HEK293 (cell line): ENCODE results near the gene MYO9B.

Experiments used
- CTCF ChIA-PET: fragments of 350-600 bp; formaldehyde crosslinking; extraction: SDS; loops from one replicate; lab custom pipeline; 2021; ENCODE audit warnings: antibody characterized with exemption; lab: Yijun Ruan, JAX
- POLR2A ChIA-PET: fragments of 300-600 bp; formaldehyde crosslinking; extraction: SDS; loops from one replicate; lab custom pipeline; 2020; ENCODE audit warnings: antibody characterized with exemption, inconsistent platforms; lab: Yijun Ruan, JAX
- H3K27ac ChIP-seq: fragments of 200-500 bp; sonication (Bioruptor generic); 2 replicates; pipeline ENCODE4 v1.5.1; 2014; ENCODE audit warnings: low read depth, low read length, control low read depth, inconsistent platforms; ENCODE audit errors: extremely low read depth
- H3K36me3 ChIP-seq, 2 experiments: fragments of 200-500 bp in 1 of 2; sonication (Bioruptor generic) in 1 of 2; 1 replicate in 1 of 2; 2 replicates in 1 of 2; pipeline ENCODE4 v1.5.1; 2014 to 2017; ENCODE audit warnings: inconsistent platforms in 2 of 2, low read length in 2 of 2; ENCODE audit not compliant: control insufficient read depth in 2 of 2, insufficient read depth in 1 of 2
- H3K4me1 ChIP-seq: fragments of 200-500 bp; sonication (Bioruptor generic); 2 replicates; pipeline ENCODE4 v1.5.1; 2014; ENCODE audit warnings: mild to moderate bottlenecking, low read length, inconsistent platforms; ENCODE audit not compliant: control insufficient read depth, insufficient read depth
- H3K4me3 ChIP-seq: 2 replicates; pipeline ENCODE4 v1.5.1; 2011; ENCODE audit warnings: low read depth, mild to moderate bottlenecking, control low read depth, low read length, moderate library complexity
- H3K9me3 ChIP-seq: fragments of 200-500 bp; sonication (Bioruptor generic); 2 replicates; pipeline ENCODE4 v1.5.1; 2014; ENCODE audit warnings: low read depth, low read length, inconsistent platforms; ENCODE audit not compliant: control insufficient read depth, insufficient read depth
- AEBP2 ChIP-seq: fragments of 450-650 bp; formaldehyde crosslinking; IDR thresholded peaks from 2 replicates; pipeline ENCODE4 v1.5.1; 2016; ENCODE audit warnings: missing biosample characterization, missing genetic modification characterization, borderline replicate concordance
- GLIS1 ChIP-seq: fragments of 450-650 bp; formaldehyde crosslinking; IDR thresholded peaks from 2 replicates; pipeline ENCODE4 v1.5.1; 2016; ENCODE audit warnings: missing biosample characterization, missing genetic modification characterization
- ZBTB20 ChIP-seq: fragments of 450-650 bp; formaldehyde crosslinking; IDR thresholded peaks from 2 replicates; pipeline ENCODE4 v1.5.1; 2016; ENCODE audit warnings: missing biosample characterization, missing genetic modification characterization
- ZBTB44 ChIP-seq: fragments of 450-650 bp; IDR thresholded peaks from 2 replicates; pipeline ENCODE4 v1.5.1; 2018; ENCODE audit warnings: missing biosample characterization, mild to moderate bottlenecking, missing genetic modification characterization
- ZNF157 ChIP-seq: fragments of 450-650 bp; formaldehyde crosslinking; IDR thresholded peaks from 2 replicates; pipeline ENCODE4 v1.5.1; 2016; ENCODE audit warnings: missing biosample characterization, missing genetic modification characterization
- ZNF26 ChIP-seq: fragments of 450-650 bp; formaldehyde crosslinking; IDR thresholded peaks from 2 replicates; pipeline ENCODE4 v1.5.1; 2016; ENCODE audit warnings: missing biosample characterization, missing genetic modification characterization
- ZNF311 ChIP-seq: fragments of 450-650 bp; formaldehyde crosslinking; IDR thresholded peaks from 2 replicates; pipeline ENCODE4 v1.5.1; 2017; ENCODE audit warnings: missing biosample characterization, missing genetic modification characterization, borderline replicate concordance
- ZNF350 ChIP-seq: fragments of 450-650 bp; formaldehyde crosslinking; IDR thresholded peaks from 2 replicates; pipeline ENCODE4 v1.5.0; 2017; ENCODE audit warnings: missing biosample characterization, mild to moderate bottlenecking, missing genetic modification characterization
- ZNF37A ChIP-seq: fragments of 450-650 bp; IDR thresholded peaks from 2 replicates; pipeline ENCODE4 v1.5.1; 2018; ENCODE audit warnings: missing biosample characterization, missing genetic modification characterization
- ZNF398 ChIP-seq: fragments of 450-650 bp; formaldehyde crosslinking; IDR thresholded peaks from 2 replicates; pipeline ENCODE4 v1.5.1; 2017; ENCODE audit warnings: missing biosample characterization, missing genetic modification characterization
- ZNF423 ChIP-seq: fragments of 450-650 bp; formaldehyde crosslinking; IDR thresholded peaks from 2 replicates; pipeline ENCODE4 v1.5.1; 2016; ENCODE audit warnings: missing biosample characterization, missing genetic modification characterization
- ZNF610 ChIP-seq: fragments of 450-650 bp; formaldehyde crosslinking; IDR thresholded peaks from 2 replicates; pipeline ENCODE4 v1.5.1; 2016; ENCODE audit warnings: missing biosample characterization, missing genetic modification characterization, borderline replicate concordance
- ZNF629 ChIP-seq: fragments of 450-650 bp; formaldehyde crosslinking; IDR thresholded peaks from 2 replicates; pipeline ENCODE4 v1.5.1; 2017; ENCODE audit warnings: missing biosample characterization, missing genetic modification characterization
- ZNF670 ChIP-seq: fragments of 450-650 bp; formaldehyde crosslinking; IDR thresholded peaks from 2 replicates; pipeline ENCODE4 v1.5.1; 2016; ENCODE audit warnings: missing biosample characterization, missing genetic modification characterization, low read depth
- ZNF747 ChIP-seq: fragments of 450-650 bp; formaldehyde crosslinking; IDR thresholded peaks from 2 replicates; pipeline ENCODE4 v1.5.1; 2016; ENCODE audit warnings: missing biosample characterization, missing genetic modification characterization
- ZXDB ChIP-seq: fragments of 450-650 bp; formaldehyde crosslinking; IDR thresholded peaks from 2 replicates; pipeline ENCODE4 v1.5.1; 2016; ENCODE audit warnings: missing biosample characterization, missing genetic modification characterization

The MYO9B gene

GRCh38 chr19:17078036-17078919 lies 2.7 kb downstream of the MYO9B start (continued):
- TF ChIP-seq ZBTB44 (tag by site-specific recombination) (no peak), ZNF610 (no peak), AEBP2 (tag by site-specific recombination) (no peak), ZNF311 (tag by site-specific recombination) (no peak), ZNF157 (tag by site-specific recombination) (no peak), ZNF629 (no peak), ZNF423 (tag by site-specific recombination) (no peak)

- Histone ChIP-seq H3K4me1 (peaks cover 6% of the 10 kb centered on the region), H3K4me3 (no peak overlapping the region)
- CTCF ChIA-PET = interaction anchor here (0.5 kb wide), 1 partner anchor 10 kb away, joined by 6 read pairs; no protein-coding TSS in a partner anchor
These were observed 3.5 kb downstream of the MYO9B start for GRCh38 chr19:17078920-17079709.

GRCh38 chr19:17079710-17080439 lies 4.3 kb downstream of the MYO9B start:
- Histone ChIP-seq H3K36me3 (no peaks in the 10 kb centered on the region), H3K9me3 (no peaks in the 10 kb centered on the region), H3K27ac (no peak overlapping the region), H3K4me3 (peak overlapping the region; percentile 1; the same call in 1 of the 2 replicates), H3K4me1 (peaks cover 3% of the 10 kb centered on the region; the same call in 1 of the 2 replicates)
- TF ChIP-seq ZNF26 (tag by site-specific recombination) (no peak), ZNF747 (tag by site-specific recombination) (no peak), ZBTB20 (tag by site-specific recombination) (peak; percentile 64; the same call in 1 of the 2 replicates), ZNF670 (no peak), ZNF350 (tag by site-specific recombination) (no peak), ZNF37A (tag by site-specific recombination) (no peak), ZNF398 (tag by site-specific recombination) (no peak), ZNF610 (no peak)
- CTCF ChIA-PET = no interaction called here
- POLR2A ChIA-PET = no interaction called here

More at GRCh38 chr19:17078920-17079709, 3.5 kb downstream of the MYO9B start:
- POLR2A ChIA-PET = no interaction called here
- Histone ChIP-seq H3K36me3 (no peaks in the 10 kb centered on the region), H3K27ac (no peak overlapping the region), H3K9me3 (no peaks in the 10 kb centered on the region)
- peak; percentile 55; the same call in 1 of the 2 replicates for TF ChIP-seq GLIS1
- TF ChIP-seq ZXDB = no peak
